GM19193 (cell line): ENCODE results near the gene INPP5D.
A peak's percentile ranks its signal among the peaks of the same experiment; 100 is the strongest.

Experiments used
- POLR2A ChIP-seq: IDR thresholded peaks from 4 replicates; pipeline ENCODE4 v1.6.1; 2011; ENCODE audit not compliant: insufficient read depth, insufficient read length; ENCODE audit errors: extremely low read depth

The INPP5D gene

DNA sequence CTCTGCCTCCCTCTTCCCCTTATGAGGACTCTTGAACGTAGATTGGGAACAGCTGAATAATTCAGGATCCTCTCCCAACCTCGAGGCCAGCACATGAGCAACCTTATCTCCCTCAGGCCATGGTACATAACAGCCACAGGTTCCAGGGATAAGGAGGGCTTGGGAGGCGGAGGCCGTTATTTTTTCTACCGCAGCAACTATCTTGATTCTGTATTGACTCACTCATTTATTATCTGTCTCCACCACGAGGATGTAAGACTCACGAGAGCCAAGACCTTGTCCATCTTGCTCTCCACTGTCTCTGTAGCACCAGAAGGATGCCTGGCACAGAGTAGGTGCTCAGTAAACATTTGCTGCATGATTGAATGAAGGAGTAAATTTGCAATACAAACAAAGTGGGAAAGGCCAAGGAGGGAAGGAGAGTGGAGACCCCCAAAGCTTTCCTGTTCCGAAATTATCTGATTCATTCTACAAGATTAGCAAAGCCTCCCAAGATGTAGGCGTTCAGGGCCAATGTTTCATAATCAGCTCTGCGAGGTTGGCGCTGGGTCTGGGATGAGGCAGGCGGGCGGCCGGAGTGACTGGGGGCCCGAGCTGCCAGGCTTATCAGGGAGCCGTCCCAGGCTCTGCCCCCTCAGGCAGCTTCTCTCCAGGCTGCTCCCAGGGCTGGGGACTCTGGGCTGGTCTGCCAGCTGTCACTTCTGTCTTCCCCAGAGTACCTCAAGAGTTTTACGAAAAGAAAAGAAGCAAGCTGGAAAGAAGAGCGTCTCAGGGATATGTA is 31.6 kb downstream of the INPP5D start:
- no peak for TF ChIP-seq POLR2A

DNA sequence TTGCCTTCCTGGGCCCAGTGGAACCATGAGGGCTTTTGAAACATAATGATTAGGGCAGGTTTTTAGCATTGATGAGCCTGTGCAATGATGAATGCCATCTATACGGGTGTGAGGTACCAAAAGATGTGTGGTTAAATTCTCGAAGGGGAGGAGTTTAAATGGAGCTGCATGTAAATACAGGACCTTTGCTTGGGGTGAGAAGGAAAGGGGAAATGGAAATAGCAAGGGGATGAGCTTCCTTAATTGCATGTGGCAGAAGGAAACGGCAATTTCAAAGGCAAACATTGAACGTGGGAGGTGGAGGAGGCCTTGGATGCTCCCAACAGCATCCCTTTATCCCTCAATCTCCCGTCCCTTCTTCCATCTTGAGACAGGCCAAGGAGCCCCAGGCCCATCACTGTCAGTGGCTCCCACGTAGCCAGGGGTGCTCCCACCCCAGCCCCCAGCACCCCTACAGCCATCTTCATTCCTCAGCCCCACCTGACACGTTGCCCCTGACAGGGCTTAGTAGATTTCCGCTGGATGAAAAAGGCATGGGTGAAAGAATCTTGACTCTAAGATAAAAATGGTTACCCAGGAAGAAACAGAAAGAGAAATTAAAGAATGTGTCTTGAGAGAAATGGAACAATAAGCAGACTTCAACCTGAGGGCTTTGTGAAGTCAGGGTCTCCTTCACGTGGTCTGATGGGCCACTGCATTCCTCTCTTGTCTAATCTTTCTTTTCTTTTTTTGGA is 32.5 kb downstream of the INPP5D start:
- TF ChIP-seq POLR2A, result no peak

DNA sequence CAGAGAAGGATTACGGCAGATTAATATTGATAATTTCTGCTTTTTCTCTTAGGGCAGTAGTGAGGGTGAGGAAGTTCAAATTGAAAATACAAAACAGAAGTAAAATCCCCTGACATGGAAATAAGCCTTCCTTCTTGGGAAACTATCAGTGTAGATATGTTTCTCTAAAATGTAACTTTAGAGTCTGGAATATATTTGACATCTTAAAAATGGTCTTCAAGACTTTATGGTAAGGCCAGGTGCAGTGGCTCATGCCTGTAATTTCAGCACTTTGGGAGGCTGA is 33.0 kb downstream of the INPP5D start:
- no peak for TF ChIP-seq POLR2A

DNA sequence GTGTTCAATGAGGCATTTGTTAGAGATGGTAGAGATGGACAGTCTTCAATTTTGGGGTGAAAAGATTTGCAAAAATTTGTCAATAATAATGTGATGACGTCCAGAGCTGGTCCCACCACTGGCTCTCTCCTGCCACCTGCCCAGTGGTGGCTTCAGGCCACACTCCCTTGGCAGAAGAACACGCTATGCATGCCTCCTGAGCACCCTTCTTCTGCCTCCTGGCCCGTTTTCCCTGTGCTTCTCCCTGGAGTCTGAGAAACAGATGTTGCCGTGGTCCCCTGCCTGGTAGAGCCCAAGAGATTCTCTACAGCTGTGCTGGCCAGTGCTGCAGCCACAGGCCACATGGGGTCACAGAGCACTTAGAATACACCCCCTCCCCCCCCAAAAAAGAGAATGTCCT is 33.6 kb downstream of the INPP5D start:
- TF ChIP-seq POLR2A, result no peak

DNA sequence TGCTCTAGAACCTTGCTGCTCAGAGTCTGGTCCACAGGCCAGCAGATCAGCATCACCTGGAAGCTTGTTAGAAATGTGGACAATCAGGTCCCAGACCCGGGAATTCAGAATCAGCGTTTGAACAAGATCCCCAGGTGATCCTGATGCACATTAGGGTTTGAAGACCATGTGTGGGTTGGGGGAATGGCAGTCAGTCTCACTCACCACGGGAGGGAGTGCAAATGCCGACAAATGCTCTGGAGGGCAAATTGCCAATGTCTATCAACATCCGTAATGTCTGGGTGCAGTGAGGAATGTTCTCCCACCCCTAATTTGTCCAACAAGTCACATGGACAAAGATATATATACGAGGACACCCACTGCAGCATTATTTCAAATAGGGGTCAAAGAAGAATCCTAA is 34.5 kb downstream of the INPP5D start:
- TF ChIP-seq POLR2A, result no peak

DNA sequence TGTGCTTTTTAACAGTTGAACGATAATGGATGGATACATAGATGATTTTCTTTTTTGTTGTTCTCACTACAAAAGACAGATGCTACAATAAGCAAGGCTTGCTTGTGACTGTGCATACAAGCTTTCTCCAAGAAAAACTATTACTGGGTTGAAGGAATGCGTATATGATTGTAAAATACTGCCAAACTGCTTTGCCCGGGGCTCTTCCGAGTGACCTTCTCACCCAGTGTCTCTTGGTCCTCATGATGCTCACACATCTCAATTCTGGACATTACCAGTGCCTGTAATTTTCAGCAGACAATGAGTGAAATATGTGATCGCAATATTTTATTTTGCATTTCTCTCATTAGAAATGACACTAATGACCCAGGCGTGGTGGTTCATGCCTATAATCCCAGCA is 35.9 kb downstream of the INPP5D start:
- TF ChIP-seq POLR2A, result no peak

DNA sequence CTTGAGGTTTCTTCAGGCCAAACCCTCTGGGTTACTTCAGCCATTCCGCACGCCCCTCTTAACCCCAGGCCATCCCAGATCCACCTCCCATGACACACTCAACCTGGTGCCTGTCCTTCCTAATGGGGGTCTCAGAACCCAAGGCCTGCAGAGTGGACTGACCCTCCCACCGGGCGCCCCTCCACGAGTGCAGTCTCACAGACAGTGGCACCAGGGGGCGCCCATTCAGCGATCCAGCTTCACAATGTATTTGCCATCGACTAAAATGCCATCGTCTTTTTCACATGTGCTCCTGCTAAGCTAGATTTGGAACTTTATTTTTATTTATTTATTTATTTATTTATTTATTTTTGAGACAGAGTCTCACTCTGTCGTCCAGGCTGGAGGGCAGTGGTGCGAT is 38.5 kb downstream of the INPP5D start:
- TF ChIP-seq POLR2A, result no peak

DNA sequence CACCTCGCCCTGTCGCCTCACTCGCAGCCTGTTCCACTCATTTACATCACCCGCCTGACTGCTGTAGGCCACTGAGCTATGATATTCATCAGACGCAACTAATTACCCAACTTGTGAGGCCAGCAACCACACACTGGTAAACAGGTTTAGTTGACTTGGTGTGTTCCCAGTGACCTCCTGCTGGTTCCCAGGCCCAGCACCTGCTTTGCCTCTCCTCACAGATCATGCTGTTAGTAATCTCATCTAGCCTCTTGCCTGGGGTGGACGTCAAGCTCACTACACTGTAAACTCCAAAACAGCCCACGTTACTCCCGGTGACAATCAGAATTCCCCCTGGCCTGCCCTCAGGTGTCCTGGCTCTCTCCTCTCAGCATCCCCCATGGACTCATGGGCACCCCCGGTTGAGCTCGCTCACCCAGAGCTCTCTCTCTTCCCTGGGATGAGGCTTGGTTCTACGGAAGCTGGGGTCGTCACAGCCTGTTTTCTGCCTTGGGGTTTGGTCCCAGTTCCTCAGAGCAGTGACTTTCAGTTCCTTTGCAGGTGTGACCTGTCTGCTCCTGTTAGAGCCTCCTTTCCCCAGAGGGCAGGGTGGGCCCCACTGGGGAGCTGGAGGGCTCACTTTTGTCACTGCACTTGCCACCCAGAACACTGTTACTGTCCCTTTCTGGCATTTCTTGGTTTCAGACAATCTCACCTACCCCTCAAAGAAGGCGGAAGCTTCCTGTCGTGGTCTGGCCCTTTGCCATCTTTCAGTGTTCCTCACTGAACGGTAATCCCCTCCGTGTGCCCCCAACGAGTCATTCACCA is 40.3 kb downstream of the INPP5D start:
- TF ChIP-seq POLR2A, result peak; percentile 49

DNA sequence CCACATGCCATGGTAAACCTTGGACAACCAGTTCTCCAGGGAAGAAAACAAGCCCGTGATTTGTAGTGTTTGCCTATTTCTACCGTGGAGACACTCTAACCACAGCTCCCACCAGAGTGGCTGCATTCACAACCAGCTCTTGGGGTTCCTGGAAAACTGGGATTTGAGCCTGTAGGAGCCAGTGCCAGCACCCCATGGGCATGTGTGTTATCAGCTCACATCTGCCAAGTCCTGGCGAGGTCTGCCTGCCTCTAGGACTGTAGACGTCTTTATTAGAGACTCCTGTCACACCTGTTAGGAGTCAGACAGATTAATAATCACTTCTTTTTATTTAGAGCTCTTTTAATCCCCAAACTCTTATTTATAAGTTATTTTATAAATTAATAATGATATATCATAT is 41.0 kb downstream of the INPP5D start:
- no peak for TF ChIP-seq POLR2A

DNA sequence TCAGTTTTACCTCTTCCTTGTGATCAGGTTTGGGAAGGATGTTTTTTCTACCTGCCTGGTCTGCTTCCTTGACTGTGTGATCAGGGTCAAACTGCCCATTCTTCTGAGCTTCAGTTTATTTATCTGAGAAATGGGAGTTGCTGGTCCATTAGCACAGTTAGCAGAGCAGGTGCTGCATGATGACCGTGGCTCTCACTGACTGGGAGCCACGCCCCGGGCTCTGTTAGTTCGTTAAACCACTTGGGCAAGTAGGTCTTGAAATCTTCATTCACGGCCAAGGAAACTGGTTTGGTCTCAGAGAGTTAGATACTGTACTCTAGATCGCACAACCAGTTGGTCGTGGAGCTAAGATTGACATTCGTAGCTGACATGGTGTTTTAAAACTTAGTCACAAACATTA is 41.7 kb downstream of the INPP5D start:
- TF ChIP-seq POLR2A, result no peak

DNA sequence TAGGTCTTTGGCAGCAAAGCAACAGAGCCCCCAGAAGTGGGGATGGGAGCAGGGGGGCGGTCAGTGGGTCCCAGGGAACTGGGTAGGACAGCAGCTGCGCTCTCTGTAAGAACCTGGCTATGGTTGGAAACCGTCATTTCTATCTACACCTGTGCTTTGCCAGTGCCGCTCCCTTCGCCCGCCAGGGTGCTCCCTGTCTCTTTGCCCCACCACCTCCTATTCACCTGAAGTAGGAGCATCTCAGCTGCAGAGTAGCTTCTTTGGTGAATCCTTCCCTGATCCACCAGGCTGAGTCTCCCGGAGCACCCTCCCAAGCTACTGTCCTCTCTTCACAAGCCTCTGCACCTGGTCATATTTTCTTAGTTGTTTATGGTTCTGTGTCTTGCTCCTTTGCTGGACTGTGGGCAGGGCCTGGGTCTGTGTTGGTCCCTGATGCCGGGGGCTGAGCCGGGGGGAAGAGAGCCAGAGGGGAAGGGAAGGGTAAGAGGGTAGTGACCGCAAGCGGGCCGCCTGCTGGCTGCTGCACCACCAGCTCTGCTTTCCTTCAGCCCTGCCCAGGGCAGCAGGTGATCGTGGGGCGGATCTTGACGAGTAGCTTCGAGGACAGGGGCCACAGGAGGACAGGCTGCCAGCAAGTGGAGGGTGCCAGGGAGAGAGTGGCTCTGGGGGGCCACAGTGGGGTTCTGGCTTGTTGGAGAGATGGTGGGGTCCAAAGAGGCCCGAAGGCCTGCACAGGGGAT is 45.2 kb downstream of the INPP5D start:
- TF ChIP-seq POLR2A, result peak; percentile 26

DNA sequence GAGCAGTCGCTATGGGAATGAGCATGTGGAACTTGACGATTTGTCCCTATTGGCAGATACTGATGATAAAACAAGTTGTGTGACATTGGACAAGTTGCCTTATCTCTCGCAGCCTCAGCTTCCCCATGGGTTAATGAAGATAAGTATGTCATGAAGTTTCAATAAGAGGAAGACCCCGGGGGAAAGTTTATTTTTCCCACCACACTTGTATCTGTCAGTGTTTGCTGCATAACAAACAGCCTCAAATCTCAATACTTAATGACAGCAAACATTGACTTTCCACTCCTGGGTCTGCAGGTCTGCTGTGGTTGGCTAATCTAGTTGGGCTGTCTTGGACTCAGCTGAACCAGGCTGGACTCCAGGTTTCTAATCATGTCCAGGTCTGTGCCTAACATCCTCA is 45.8 kb downstream of the INPP5D start:
- TF ChIP-seq POLR2A, result peak; percentile 2

DNA sequence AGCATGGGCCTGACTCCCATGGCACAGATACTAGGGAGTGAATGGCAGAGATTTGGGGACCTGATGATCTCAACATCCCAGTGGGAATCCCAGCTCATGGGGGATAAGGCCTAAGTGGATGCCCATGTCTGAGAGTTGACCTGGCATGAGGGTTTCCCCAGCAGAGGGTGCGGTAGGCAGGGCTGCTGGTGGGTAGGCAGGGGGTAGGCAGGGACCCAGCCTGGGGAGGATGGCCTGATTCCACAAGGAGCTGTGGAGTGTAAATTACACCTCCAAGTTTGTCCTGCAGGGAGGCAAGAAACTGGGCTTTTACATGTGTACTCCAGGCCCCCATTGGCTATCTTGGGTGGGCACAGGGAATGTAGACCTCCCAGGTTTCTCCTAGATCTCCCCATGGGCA is 46.9 kb downstream of the INPP5D start:
- no peak for TF ChIP-seq POLR2A

DNA sequence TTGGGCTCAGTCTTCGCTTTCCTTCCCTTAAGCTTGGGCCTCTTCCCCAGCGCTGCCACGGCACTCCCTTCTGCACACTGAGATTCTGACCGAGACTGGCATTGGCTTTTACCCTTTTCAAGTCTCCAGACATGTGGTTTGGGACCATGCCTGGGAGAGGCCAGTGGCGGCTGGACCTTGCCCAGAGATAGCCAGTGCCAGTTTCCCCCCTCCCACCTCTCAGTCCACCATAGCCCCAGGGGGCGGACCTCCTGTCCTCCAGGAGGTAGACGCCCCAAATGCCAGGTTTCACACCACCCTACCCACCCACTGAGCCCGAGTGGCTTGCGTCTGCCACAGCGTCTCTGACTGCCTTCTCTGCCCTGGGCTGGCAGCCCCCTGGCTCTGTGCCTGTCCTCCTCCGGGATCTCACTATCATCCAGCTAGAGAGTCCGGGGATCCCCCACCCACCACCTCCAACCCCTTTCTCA is 47.7 kb downstream of the INPP5D start:
- no peak for TF ChIP-seq POLR2A
